Measurements from ENCODE around the gene SLC51B.

- 0 out of 6 replicates have a peak, but pooled peaks of 1 of the 3 experiments have one; percentile 7 for TF ChIP-seq CTCF (IDR thresholded peaks at IDR 0.05 in 2 of 3, conservative IDR thresholded peaks at IDR 0.05 in 1 of 3; ENCODE audit: insufficient read depth in 2 of 3, low read depth in 1 of 3, low read length in 3 of 3)
- TF ChIP-seq MLX (CRISPR knock-in tag; conservative IDR thresholded peaks at IDR 0.05), result no peak
- TF ChIP-seq TAF1 (IDR thresholded peaks at IDR 0.05; ENCODE audit: control insufficient read depth, extremely low read depth, insufficient read depth, low read length, severe bottlenecking), result no peak
Observed at GRCh38 chr15:65086680-65087111, 41.5 kb downstream of the SLC51B start.
